NCI-H1694 (cell line): ENCODE results near the gene DBP.
"Not testable (repeated sequence)": the region's sequence is repeated elsewhere in the genome, so short reads cannot be mapped to it uniquely, and the experiment has no call there.

Source experiments
- DNase-seq: peaks from one replicate; lab custom pipeline; 2025; lab: John Stamatoyannopoulos, UW

DBP gene

GRCh38 chr19:48639483-48640375, 2.5 kb upstream of the DBP start:
- no peak for DNase-seq

- no peak for DNase-seq
Measured at GRCh38 chr19:48638831-48639381, 1.7 kb upstream of the DBP start.

- DNase-seq: peak; percentile 90
Measured at GRCh38 chr19:48637948-48638830, 1.0 kb upstream of the DBP start.

GRCh38 chr19:48637449-48637947, 319 bp upstream of the DBP start:
- peak; percentile 97 for DNase-seq

GRCh38 chr19:48635966-48636858, 967 bp downstream of the DBP start:
- DNase-seq: peak; percentile 31

- no peak for DNase-seq
Measured at GRCh38 chr19:48635263-48635965, 1.8 kb downstream of the DBP start.

- peak; percentile 97 for DNase-seq
Measured at GRCh38 chr19:48634424-48635262, 2.5 kb downstream of the DBP start.

- DNase-seq: no peak
Measured at GRCh38 chr19:48634036-48634342, 3.2 kb downstream of the DBP start.

GRCh38 chr19:48633148-48634035, 3.8 kb downstream of the DBP start:
- no peak for DNase-seq

- DNase-seq: no peak
Measured at GRCh38 chr19:48632692-48633147, 4.5 kb downstream of the DBP start.

- not testable (repeated sequence) for DNase-seq
Measured at GRCh38 chr19:48632286-48632685, 4.9 kb downstream of the DBP start.

- no peak for DNase-seq
Measured at GRCh38 chr19:48631225-48631624, 6.0 kb downstream of the DBP start.

GRCh38 chr19:48630296-48631063, 6.7 kb downstream of the DBP start:
- DNase-seq: no peak

GRCh38 chr19:48629599-48630295, 7.4 kb downstream of the DBP start:
- no peak for DNase-seq

- no peak for DNase-seq
Measured at GRCh38 chr19:48629297-48629598, 7.9 kb downstream of the DBP start.

GRCh38 chr19:48628486-48629296, 8.5 kb downstream of the DBP start:
- DNase-seq: no peak

GRCh38 chr19:48627865-48628314, 9.3 kb downstream of the DBP start:
- DNase-seq: no peak
